SH-SY5Y (cell line): ENCODE results near the gene LRRC4C.

Source experiments
- GATA2 ChIP-seq: IDR thresholded peaks from 2 replicates; pipeline ENCODE4 v1.6.1; 2011; ENCODE audit warnings: mild to moderate bottlenecking, low read depth, low read length
- GATA3 ChIP-seq: IDR thresholded peaks from 2 replicates; pipeline ENCODE4 v1.6.1; 2011; ENCODE audit warnings: low read depth, mild to moderate bottlenecking, low read length, moderate library complexity

- TF ChIP-seq GATA3 (no peak), GATA2 (no peak)
Measured at GRCh38 chr11:41461057-41461681, 1.7 kb upstream of the LRRC4C start.
